Large intestine (tissue), 12 donors: ENCODE data around the gene LCK. TPM values are rescaled to one million over a fixed set of nuclear protein-coding genes. Genes with fewer than 3 reads are reported as not detected.
A peak's percentile ranks its signal among the peaks of the same experiment; 100 is the strongest.

Source experiments
- DNase-seq, 2 donors: peaks; one replicate each; pipeline versions ENCODE4 v3.0.0 to v3.0.0-alpha.2; 2013
- H3K27ac ChIP-seq: one replicate; pipeline ENCODE4 v1.5.1; 2013; ENCODE audit warnings: low read length
- H3K27me3 ChIP-seq: 2 replicates; pipeline ENCODE4 v1.6.1; 2013; ENCODE audit warnings: low read length; ENCODE audit not compliant: control insufficient read depth, insufficient read depth
- H3K36me3 ChIP-seq: 2 replicates; pipeline ENCODE4 v1.6.1; 2013; ENCODE audit warnings: low read length; ENCODE audit not compliant: control insufficient read depth, insufficient read depth
- H3K4me1 ChIP-seq: one replicate; pipeline ENCODE4 v1.6.1; 2013; ENCODE audit warnings: low read length; ENCODE audit not compliant: control insufficient read depth, insufficient read depth
- H3K4me3 ChIP-seq: one replicate; pipeline ENCODE4 v1.5.1; 2013; ENCODE audit warnings: low read length
- H3K9me3 ChIP-seq: one replicate; pipeline ENCODE4 v1.6.1; 2013; ENCODE audit warnings: mild to moderate bottlenecking, low read depth, low read length, moderate library complexity; ENCODE audit not compliant: control insufficient read depth
- WGBS: methylation state at CpG from one replicate; pipeline ENCODE4 v1.1.5; 2013; ENCODE audit warnings: low lambda C conversion rate; ENCODE audit not compliant: insufficient coverage; 5-methylcytosine and 5-hydroxymethylcytosine counted together
- long read RNA-seq, 11 donors: transcript quantifications; one replicate each; lab custom pipeline, GENCODE V29; 2026
- polyA plus RNA-seq: library from polyadenylated mRNA; unstranded; fragments of 120-200 nt; gene quantifications from one replicate; pipeline ENCODE4 v1.2.1, GENCODE V29; 2013

LCK gene
- 4.2 TPM for polyA plus RNA-seq
- long read RNA-seq, donor 1: 0 reads
- long read RNA-seq, donor 2, partial matches to known transcripts: 0 of 1 reads
- long read RNA-seq, donor 2, other reads (novel, unspliced or antisense): 0 of 1 reads
- long read RNA-seq, donor 3: 0 reads
- long read RNA-seq, donor 4: 0 reads
- long read RNA-seq, donor 5: 0 reads
- long read RNA-seq, donor 6, partial matches to known transcripts: 0 of 5 reads
- long read RNA-seq, donor 6, other reads (novel, unspliced or antisense): 0 of 5 reads
- long read RNA-seq, donor 7, partial matches to known transcripts: 0 of 3 reads
- long read RNA-seq, donor 7, other reads (novel, unspliced or antisense): 0 of 3 reads
- long read RNA-seq, donor 8, partial matches to known transcripts: 0 of 1 reads
- long read RNA-seq, donor 8, other reads (novel, unspliced or antisense): 0 of 1 reads
- long read RNA-seq, donor 9: 0 reads
- long read RNA-seq, donor 10, partial matches to known transcripts: 0 of 2 reads
- long read RNA-seq, donor 10, other reads (novel, unspliced or antisense): 0 of 2 reads
- long read RNA-seq, donor 11, partial matches to known transcripts: 0 of 1 reads
- long read RNA-seq, donor 11, other reads (novel, unspliced or antisense): 0 of 1 reads

DNA sequence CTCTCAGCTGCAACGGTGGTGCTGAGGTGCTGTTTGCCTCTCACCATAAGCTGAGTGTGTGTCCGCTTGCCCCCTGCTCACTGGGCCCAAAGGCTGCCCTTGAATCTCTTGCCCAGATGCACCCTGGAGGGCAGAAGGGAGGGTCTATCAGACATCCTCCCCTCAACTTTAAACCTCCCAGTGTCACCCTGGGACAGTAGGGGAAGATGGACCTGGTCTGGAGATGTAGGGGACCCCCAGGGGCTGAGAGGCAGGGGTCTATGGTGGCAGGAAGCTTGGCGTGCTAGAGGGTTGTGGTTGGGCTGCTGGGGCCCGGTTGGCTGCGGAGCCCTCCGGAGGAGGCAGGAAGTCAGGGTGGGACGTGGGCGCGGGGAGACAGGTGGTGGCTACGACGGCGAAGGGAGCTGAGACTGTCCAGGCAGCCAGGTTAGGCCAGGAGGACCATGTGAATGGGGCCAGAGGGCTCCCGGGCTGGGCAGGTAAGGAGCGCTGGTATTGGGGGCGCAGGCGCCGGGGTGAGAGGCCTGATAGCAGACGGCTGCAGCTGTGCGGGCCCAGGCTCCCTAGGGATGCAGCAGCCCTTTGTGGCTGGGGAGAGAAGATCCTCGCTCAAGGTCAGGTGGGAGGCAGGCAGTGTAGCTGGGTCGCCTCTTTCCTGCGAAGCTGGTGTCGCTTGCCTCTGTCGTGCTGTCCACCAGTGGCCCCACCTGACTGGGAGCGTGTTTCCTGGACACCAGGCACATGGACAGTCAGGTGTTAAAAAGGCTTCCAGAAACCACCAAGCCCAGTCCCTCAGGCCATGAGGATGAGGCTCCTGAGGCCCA, at the start of gene LCK:
Gene LCK (plus strand): TSS at position 373 of the 824 bp plus-strand sequence. CDS start 23,065 bp downstream, outside the sequence.
- Histone ChIP-seq H3K27ac (peak within 1 kb of the TSS; percentile 50), H3K27me3 (no peaks in the 10 kb centered on the region), H3K4me1 (peaks cover 22% of the 10 kb centered on the region), H3K4me3 (no peak within 1 kb of the TSS), H3K36me3 (no peaks in the 10 kb centered on the region), H3K9me3 (peaks cover 4% of the 10 kb centered on the region)
- no peak for DNase-seq
- no CpG with 5 or more reads among the region's 25 CpGs for WGBS

DNA sequence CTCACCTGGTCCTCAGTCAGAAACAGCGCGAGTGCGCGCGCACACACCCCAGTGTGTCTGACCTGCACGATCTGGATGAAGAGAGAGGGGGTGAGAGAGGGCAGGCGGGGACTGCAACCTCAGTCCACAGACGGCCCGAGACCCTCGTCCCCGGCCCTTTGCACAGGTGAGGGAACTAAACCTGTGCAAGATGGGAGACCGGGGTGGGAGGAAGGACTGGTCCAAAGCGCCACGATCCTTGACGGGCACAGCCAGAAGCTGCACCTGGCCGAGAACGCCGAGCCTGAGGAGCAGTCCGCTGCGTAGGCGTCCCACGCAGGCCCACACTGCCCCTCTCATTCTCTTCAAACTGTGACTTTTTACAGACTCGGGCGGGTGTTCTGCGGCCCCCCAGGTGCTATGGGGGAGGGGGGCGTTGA, 46.1 kb upstream of the LCK start:
- peaks cover 24% of the 10 kb centered on the region for H3K4me1 ChIP-seq
- H3K27me3 ChIP-seq: no peaks in the 10 kb centered on the region
- no peak for DNase-seq
- peak overlapping the region; percentile 77 for H3K4me3 ChIP-seq
- WGBS: no CpG with 5 or more reads among the region's 26 CpGs
- no peak overlapping the region for H3K27ac ChIP-seq
- H3K9me3 ChIP-seq: peaks cover 2% of the 10 kb centered on the region
- no peaks in the 10 kb centered on the region for H3K36me3 ChIP-seq

- no CpG with 5 or more reads among the region's 77 CpGs for WGBS
- peak; percentile 88 to 90 for DNase-seq
- H3K27me3 ChIP-seq: no peaks in the 10 kb centered on the region
- H3K9me3 ChIP-seq: peaks cover 2% of the 10 kb centered on the region
- peaks cover 20% of the 10 kb centered on the region for H3K4me1 ChIP-seq
- peak within 1 kb of the TSS; percentile 77 for H3K4me3 ChIP-seq
- H3K27ac ChIP-seq: no peak within 1 kb of the TSS
- no peaks in the 10 kb centered on the region for H3K36me3 ChIP-seq
These were observed 45.4 kb upstream of the LCK start, which contains the start of gene IQCC for GRCh38 chr1:32205401-32206370. IQCC (plus strand) TSS chr1:32205671; CDS start chr1:32205682, 11 bp downstream.

GRCh38 chr1:32208469-32208868, 42.6 kb upstream of the LCK start:
- Histone ChIP-seq H3K9me3 (no peaks in the 10 kb centered on the region), H3K27ac (peak overlapping the region; percentile 16), H3K27me3 (no peaks in the 10 kb centered on the region), H3K4me1 (peaks cover 9% of the 10 kb centered on the region), H3K4me3 (no peak overlapping the region), H3K36me3 (no peaks in the 10 kb centered on the region)
- no CpG with 5 or more reads among the region's 6 CpGs for WGBS
- DNase-seq: no peak

GRCh38 chr1:32208891-32209328, 42.2 kb upstream of the LCK start, which contains the start of gene DCDC2B:
DCDC2B (plus strand) TSS chr1:32209089; CDS start chr1:32209094, 5 bp downstream.
- peak within 1 kb of the TSS; percentile 16 for H3K27ac ChIP-seq
- H3K36me3 ChIP-seq: no peaks in the 10 kb centered on the region
- whole genome bisulfite sequencing: no CpG with 5 or more reads among the region's 5 CpGs
- H3K4me1 ChIP-seq: peaks cover 9% of the 10 kb centered on the region
- H3K9me3 ChIP-seq: no peaks in the 10 kb centered on the region
- no peak within 1 kb of the TSS for H3K4me3 ChIP-seq
- H3K27me3 ChIP-seq: no peaks in the 10 kb centered on the region
- peak; percentile 79 to 91 for DNase-seq

DNA sequence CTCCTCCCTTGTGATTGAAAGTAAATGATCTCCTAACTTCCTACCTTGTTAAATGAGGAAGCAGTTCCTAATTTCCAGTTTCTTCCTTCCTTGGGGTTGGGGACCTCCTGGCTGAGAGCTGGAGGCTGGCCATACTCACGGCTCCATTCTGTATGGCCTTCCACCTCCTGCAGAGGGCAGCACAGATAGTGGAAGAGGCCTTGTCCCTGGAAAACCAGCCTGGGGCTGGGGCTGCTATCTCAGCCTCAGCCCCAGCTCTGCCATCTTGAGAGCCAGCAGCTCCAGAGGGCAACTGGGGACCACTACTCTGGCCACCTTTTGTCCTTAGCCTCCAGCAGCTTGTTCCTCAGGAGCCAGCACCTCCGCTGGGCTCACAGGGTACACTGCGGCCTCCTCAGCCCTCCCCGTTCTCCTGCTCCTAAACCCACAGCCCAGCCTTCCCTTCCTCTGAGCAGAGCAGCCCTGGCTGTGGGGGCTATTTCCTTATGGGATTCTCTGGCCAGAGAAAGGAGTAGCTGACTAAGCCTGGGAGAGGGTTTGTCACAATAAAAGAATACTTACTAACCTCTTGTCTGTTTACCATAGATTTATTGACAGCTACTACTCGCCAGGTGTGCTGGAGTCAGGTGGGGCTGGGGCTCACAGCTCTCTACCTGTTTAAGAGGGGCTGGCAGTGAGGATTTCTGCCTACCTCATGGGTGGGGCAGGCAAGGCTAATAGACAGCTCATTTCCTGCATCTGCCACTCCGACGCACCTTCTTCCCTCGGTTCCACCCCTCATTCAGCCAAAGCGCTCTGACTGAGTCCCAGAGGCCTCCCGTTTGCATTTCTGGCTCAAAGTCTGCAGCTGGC, 35.2 kb upstream of the LCK start:
- no peaks in the 10 kb centered on the region for H3K9me3 ChIP-seq
- peak overlapping the region; percentile 83 for H3K27ac ChIP-seq
- H3K27me3 ChIP-seq: no peaks in the 10 kb centered on the region
- peaks cover 24% of the 10 kb centered on the region for H3K4me1 ChIP-seq
- DNase-seq: peak; percentile 63 to 75
- peaks cover 39% of the 10 kb centered on the region for H3K36me3 ChIP-seq
- no CpG with 5 or more reads among the region's 10 CpGs for WGBS
- H3K4me3 ChIP-seq: no peak overlapping the region

DNA sequence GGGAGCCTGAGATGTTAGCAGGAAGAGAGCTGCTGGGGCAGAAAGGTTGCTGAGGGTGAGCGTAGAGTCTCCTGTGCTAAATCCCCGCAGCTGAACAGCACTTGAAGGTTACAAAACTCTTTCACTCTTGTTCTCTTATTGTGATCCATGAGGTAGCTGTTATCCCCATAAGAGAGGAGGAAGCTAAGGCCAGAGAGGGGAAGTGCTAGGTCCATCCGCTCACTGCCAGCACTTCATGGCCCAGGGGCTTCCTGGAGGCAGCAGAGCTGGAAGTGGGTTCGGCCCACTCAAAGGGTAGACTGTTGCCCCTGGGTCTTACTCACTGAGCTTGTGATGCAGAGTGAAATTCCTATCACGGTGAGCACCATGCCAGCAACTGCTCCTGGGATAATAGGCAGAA, 34.5 kb upstream of the LCK start:
- H3K27me3 ChIP-seq: no peaks in the 10 kb centered on the region
- no peak for DNase-seq
- peaks cover 39% of the 10 kb centered on the region for H3K36me3 ChIP-seq
- no peak overlapping the region for H3K4me3 ChIP-seq
- H3K27ac ChIP-seq: peak overlapping the region; percentile 83
- WGBS: no CpG with 5 or more reads among the region's 5 CpGs
- peaks cover 31% of the 10 kb centered on the region for H3K4me1 ChIP-seq
- no peaks in the 10 kb centered on the region for H3K9me3 ChIP-seq

DNA sequence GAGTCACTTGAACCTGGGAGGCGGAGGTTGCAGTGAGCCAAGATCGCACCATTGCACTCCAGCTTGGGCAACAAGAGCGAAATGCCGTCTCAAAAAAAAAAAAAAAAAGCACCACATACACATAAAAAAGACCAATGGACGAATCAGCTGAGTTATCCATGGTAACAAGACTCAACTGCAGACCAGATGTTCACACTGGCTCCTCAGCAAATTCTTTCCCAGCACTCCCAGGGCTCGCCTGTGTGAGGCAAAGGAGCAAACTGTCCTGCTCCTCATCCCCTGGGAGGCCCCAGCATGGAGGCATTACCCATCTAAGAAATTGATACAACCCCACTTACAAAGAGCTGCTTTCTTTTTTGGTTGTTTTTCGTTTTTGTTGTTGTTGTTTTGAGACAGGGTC, 32.0 kb upstream of the LCK start:
- peaks cover 39% of the 10 kb centered on the region for H3K4me1 ChIP-seq
- no peak overlapping the region for H3K4me3 ChIP-seq
- no peak overlapping the region for H3K27ac ChIP-seq
- no peaks in the 10 kb centered on the region for H3K27me3 ChIP-seq
- no peak for DNase-seq
- peaks cover 41% of the 10 kb centered on the region for H3K36me3 ChIP-seq
- 80% methylated on average over 1 of the region's 7 CpGs for WGBS
- no peaks in the 10 kb centered on the region for H3K9me3 ChIP-seq
